IPS-18a (cell line): ENCODE data around the gene PDZK1IP1.

Source experiments
- H3K27ac ChIP-seq: one replicate; pipeline ENCODE4 v1.5.1; 2013; ENCODE audit warnings: low read length
- H3K27me3 ChIP-seq: one replicate; pipeline ENCODE4 v1.6.1; 2013; ENCODE audit warnings: mild to moderate bottlenecking, low read length; ENCODE audit not compliant: control insufficient read depth, insufficient read depth
- H3K36me3 ChIP-seq: one replicate; pipeline ENCODE4 v1.6.1; 2013; ENCODE audit warnings: low read depth, low read length; ENCODE audit not compliant: control insufficient read depth
- H3K4me1 ChIP-seq: one replicate; pipeline ENCODE4 v1.6.1; 2013; ENCODE audit warnings: low read depth, low read length; ENCODE audit not compliant: control insufficient read depth
- H3K4me3 ChIP-seq: one replicate; pipeline ENCODE4 v1.5.1; 2013; ENCODE audit warnings: low read length
- H3K9ac ChIP-seq: one replicate; pipeline ENCODE4 v1.6.1; 2013; ENCODE audit warnings: mild to moderate bottlenecking, low read length, moderate library complexity
- H3K9me3 ChIP-seq: one replicate; pipeline ENCODE4 v1.6.1; 2013; ENCODE audit warnings: low read depth, low read length; ENCODE audit not compliant: control insufficient read depth

The PDZK1IP1 gene

DNA sequence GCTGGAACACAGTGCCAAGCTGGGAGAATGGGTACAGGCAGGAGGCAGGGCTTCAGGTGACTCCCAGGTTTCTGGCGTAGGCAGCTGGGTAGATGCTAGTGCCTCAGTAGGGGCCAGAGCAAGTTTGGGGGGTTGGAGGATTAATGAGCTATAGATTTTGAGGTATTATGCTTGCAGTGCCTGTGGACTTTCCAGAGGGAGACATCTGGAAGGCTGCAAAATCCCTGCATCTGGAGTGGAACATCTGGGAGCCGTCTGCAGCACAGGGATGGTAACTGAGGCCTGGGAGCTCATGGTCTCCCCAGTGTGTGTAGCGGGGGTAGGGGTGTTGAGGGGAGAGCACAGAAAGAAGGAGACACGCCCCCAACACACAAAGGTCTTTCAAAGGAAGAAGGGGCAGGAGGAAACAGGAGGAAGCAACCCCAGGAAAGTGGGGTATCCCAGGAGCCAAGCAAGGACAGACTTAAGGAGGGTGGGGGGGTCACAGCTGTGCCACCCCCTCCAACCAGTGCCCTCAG, 2.2 kb upstream of the PDZK1IP1 start:
- peaks cover 10% of the 10 kb centered on the region for H3K4me1 ChIP-seq
- H3K27me3 ChIP-seq: peaks cover 17% of the 10 kb centered on the region
- H3K27ac ChIP-seq: no peak overlapping the region
- H3K9ac ChIP-seq: no peak overlapping the region
- no peak overlapping the region for H3K4me3 ChIP-seq
- H3K9me3 ChIP-seq: no peaks in the 10 kb centered on the region
- no peaks in the 10 kb centered on the region for H3K36me3 ChIP-seq

DNA sequence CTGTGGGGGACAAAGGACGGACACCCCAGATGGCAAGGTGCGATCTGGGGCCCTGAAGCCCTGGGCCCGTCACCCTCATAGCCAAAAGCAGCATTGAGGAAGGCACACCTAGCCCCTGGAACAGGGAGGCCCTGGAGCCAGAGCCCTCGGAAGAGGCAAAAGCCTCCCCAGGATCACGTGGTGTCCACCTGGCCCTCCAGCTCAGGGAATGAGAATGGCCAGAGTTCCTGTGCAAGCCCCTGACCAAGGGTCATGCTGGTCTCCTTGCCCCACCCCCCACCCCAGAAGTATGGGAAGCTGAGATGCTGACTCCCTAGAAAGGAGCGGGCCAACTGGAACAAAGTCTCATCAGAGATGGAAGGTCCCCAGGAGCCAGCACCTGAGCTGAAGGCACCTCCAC, 1.0 kb upstream of the PDZK1IP1 start:
- Histone ChIP-seq H3K36me3 (no peaks in the 10 kb centered on the region), H3K27ac (no peak overlapping the region), H3K4me1 (peaks cover 10% of the 10 kb centered on the region), H3K9me3 (no peaks in the 10 kb centered on the region), H3K4me3 (no peak overlapping the region), H3K27me3 (peaks cover 17% of the 10 kb centered on the region), H3K9ac (no peak overlapping the region)

DNA sequence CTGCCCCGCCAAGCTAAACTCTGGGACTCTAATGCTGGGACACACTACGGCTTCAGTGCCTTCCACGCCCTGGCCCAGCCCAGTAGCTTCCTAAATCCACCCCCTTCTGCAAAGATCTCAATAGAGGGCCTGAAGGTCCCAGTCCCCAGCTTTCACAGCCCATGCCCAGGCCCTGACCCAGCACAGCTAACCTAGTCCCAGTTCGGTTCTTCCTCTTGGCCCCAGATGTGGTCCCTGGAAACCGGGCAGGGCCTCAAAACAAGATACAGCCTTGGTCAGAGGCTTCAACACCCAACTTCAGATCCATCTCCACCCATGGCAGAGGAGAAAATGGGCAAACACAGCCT, 646 bp upstream of the PDZK1IP1 start:
- Histone ChIP-seq H3K9ac (no peak overlapping the region), H3K4me3 (no peak overlapping the region), H3K9me3 (no peaks in the 10 kb centered on the region), H3K27ac (no peak overlapping the region), H3K4me1 (peaks cover 10% of the 10 kb centered on the region), H3K36me3 (no peaks in the 10 kb centered on the region), H3K27me3 (peaks cover 17% of the 10 kb centered on the region)

DNA sequence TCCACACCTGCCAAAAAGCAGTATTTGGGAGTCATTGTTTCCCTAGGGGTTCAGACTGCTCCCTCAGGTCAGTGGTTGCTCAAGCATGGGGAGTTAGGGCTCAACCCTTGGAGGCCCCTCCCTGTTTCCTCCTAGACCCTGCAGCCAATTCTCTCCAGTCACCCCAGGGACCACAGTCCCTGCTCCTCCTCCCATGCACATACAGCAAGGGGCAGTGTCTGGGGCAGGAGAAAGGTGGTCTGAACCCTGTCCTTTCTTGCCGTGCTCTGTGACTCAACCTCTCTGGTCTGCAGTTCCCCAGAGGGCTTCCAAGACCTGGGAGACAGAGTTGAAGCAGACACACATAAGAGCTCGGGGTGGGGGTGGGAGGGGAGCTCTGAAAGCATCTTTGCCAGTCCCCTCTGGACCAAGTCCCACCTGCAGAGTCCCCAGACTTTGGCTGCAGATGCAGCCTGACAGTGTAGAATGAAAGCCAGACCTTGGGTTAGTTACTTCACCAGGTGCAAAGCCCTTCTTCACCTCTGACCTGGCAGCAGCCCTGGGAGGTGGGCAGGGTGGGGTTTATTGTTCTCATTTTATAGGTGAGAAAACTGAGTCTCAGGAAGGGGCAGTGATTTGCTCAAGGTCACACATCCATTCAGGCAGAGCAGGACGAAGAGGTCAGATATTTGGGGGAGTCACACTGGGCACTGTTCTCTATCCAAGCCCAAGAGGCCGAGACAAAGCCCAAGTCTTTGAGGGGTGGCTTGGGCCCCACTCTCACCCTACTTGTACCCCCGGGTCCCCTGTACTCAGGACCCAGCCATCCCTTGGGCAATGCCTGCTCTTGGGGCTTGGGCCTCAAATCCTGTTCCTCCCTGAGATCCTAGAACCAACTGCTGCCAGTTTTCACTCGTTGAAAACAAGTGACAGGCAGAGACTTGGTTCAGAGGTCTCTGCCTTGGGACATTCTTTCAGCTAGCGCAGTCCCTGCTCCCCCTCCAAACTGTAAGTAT, 748 bp downstream of the PDZK1IP1 start:
- H3K27me3 ChIP-seq: peaks cover 5% of the 10 kb centered on the region
- no peak overlapping the region for H3K27ac ChIP-seq
- H3K36me3 ChIP-seq: no peaks in the 10 kb centered on the region
- peaks cover 10% of the 10 kb centered on the region for H3K4me1 ChIP-seq
- no peaks in the 10 kb centered on the region for H3K9me3 ChIP-seq
- H3K4me3 ChIP-seq: no peak overlapping the region
- no peak overlapping the region for H3K9ac ChIP-seq

DNA sequence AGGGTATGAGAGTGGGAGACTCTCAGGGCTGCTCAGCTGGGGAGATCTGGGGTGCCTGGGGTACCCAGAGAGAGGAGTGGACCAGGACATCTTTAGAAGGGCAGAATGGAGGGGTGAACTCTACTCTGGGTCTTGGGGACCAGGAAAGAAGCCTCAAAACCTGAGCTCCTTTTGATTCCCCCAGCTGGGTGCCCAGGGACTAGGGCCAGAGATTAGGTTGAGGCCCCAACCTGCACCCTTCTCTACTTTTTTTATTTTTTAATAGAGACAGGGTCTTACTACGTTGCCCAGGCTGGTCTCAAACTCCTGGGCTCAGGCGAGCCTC, 1.9 kb downstream of the PDZK1IP1 start:
- no peak overlapping the region for H3K4me3 ChIP-seq
- no peaks in the 10 kb centered on the region for H3K9me3 ChIP-seq
- H3K9ac ChIP-seq: no peak overlapping the region
- H3K4me1 ChIP-seq: peaks cover 10% of the 10 kb centered on the region
- no peaks in the 10 kb centered on the region for H3K27me3 ChIP-seq
- H3K27ac ChIP-seq: no peak overlapping the region
- no peaks in the 10 kb centered on the region for H3K36me3 ChIP-seq

DNA sequence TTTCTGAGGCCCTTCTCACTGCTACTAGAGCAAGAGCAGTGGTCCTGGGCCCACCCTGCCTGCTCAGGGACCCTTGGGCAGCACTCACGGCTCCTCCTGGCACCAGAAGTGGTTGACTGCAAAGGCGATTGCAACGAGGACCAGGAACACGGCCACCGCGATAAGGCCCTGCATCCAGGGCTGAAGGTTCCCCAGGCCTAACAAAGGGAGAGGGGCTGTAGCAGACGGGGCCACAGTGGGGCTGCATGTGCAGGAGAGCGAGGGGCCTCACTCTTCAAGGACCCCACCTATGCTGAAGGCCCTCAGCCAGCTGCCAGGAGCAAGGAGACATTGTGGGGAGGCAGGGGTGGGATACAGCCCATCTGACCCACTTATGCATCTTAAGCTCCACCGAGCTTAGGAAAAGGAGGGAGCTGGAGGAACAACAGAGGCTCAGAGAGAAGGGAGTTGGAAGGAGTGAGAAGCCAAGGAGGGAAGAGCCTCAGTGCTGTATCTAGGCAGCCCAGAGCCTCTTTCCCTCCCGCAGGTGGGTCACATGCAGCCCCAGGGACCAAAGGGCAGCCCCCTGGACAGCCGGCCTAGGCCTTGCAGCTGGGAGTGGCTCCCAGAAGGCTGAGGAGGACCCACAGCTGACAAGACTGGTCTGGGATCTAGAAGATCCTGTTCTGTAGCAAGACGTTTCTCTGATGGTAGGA, 2.5 kb downstream of the PDZK1IP1 start:
- Histone ChIP-seq H3K4me3 (no peak overlapping the region), H3K27me3 (no peaks in the 10 kb centered on the region), H3K9ac (no peak overlapping the region), H3K4me1 (peaks cover 5% of the 10 kb centered on the region), H3K36me3 (no peaks in the 10 kb centered on the region), H3K9me3 (no peaks in the 10 kb centered on the region), H3K27ac (no peak overlapping the region)

DNA sequence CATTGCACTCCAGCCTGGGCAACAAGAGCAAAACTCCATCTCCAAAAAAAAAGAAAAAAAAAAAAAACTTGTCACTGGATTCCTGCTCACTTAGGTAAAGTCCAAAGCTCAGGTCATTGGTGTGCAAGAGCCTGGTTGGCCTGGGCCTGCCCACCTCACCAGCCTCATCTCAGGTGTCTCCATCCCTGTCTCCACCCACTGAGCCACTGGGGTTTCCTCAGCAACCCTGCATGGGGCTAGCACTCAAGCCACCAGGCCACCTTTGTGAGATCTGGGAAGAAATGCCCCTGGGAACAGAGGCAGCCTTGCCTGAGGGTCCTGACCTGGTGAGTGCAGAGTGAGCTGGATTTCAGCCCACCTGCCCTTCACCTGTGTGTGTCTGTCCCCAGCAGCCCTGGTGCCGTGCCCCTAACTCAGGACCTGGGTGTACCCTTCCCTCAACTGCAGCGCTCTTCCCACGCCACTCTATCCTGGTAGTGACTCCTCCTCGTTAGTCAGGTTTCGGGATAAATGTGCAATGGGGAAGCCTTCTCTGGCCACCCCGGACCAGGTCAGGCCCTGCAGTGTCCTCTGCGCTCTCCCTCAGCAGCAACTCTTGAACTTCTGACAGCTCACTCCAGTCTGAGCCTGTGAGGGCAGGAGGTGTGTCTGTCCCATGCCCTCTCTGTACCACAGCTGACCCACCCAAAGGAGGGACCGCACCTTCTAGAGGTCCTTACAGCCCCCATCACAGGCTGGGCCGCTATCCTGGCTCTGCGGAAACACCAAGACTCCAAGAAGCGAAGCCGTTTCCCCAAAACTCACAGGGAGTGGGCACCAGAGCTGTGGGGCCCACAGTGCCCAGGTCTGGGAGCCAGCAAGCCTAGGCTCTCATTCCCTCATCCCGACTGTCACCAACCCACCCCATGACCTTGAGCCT, 3.3 kb downstream of the PDZK1IP1 start:
- no peak overlapping the region for H3K9ac ChIP-seq
- no peaks in the 10 kb centered on the region for H3K4me1 ChIP-seq
- no peak overlapping the region for H3K4me3 ChIP-seq
- no peaks in the 10 kb centered on the region for H3K9me3 ChIP-seq
- no peak overlapping the region for H3K27ac ChIP-seq
- no peaks in the 10 kb centered on the region for H3K36me3 ChIP-seq
- no peaks in the 10 kb centered on the region for H3K27me3 ChIP-seq

DNA sequence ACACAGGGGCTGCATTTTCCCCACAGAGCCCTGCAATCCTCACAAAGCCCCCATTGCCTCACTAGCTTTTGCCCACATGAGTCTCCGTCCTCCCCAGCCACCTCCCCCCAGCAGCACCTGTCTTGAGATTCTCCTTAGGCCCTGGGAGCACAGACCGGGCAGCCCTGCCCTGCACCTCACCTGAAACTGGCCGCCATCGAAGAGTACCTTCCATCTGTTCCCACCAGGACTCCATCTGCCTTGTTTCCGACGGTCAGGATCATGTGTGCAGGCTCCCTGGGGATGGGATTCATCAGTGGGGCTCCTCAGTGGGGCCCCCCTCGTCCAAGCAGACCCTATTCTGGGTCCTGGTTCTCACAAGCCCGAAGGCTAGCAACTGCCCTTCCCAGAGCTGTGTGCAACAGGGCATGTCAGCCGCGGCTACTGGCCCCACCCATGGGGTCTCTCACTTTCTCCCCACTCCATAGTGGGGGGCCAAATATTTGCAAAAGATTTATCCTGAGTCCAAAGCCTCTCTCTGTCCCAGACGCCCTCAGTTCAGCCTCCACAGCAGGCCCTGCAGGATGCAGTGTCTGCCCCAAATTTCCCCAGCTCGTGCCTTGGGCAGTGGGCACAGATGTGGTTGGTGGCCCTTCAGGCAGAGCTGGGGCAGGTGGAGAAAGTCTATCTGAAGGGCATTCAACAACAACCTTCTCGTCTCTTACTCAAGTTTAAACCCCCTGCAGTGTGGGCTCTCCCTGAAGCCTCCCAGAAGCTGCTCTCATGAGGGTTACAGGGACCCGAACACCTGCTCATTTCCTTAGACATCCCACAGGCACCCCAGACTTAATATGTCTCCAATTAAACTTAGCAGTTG, 4.8 kb downstream of the PDZK1IP1 start:
- Histone ChIP-seq H3K9me3 (no peaks in the 10 kb centered on the region), H3K27me3 (peaks cover 8% of the 10 kb centered on the region), H3K4me3 (no peak overlapping the region), H3K4me1 (no peaks in the 10 kb centered on the region), H3K27ac (no peak overlapping the region), H3K36me3 (no peaks in the 10 kb centered on the region), H3K9ac (no peak overlapping the region)

DNA sequence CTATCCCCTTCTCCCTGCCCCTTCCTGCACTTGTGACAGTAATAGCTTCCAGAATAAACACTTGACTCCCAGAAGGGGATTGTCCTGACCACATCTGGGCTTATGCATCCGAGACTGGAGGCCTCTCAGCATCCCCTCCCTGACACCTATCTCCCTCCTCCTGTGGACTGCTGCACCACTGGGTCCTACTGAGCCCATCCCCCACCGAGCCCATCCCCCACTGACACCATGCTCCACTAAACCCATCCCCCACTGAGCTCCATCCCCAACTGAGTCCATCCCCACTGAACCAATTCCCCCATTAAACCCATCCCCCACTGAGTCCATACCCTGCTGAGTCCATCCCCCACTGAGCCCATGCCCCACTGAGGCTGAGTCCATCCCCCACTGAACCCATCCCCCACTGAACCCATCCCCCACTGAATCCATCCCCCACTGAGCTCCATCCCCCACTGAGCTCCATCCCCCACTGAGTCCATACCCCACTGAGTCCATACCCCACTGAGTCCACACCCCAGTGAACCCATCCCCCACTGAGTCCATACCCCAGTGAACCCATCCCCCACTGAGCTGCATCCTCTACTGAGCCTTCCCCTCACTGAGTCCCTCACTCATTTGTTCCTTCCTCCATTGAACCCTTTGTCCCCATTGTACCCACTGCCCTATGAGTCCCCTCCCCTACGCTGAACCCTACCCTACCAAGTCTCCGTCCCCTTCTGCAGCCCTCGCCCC, 5.6 kb downstream of the PDZK1IP1 start:
- H3K4me3 ChIP-seq: no peak overlapping the region
- H3K36me3 ChIP-seq: no peaks in the 10 kb centered on the region
- H3K27ac ChIP-seq: no peak overlapping the region
- no peak overlapping the region for H3K9ac ChIP-seq
- H3K9me3 ChIP-seq: no peaks in the 10 kb centered on the region
- H3K27me3 ChIP-seq: peaks cover 16% of the 10 kb centered on the region
- H3K4me1 ChIP-seq: no peaks in the 10 kb centered on the region

DNA sequence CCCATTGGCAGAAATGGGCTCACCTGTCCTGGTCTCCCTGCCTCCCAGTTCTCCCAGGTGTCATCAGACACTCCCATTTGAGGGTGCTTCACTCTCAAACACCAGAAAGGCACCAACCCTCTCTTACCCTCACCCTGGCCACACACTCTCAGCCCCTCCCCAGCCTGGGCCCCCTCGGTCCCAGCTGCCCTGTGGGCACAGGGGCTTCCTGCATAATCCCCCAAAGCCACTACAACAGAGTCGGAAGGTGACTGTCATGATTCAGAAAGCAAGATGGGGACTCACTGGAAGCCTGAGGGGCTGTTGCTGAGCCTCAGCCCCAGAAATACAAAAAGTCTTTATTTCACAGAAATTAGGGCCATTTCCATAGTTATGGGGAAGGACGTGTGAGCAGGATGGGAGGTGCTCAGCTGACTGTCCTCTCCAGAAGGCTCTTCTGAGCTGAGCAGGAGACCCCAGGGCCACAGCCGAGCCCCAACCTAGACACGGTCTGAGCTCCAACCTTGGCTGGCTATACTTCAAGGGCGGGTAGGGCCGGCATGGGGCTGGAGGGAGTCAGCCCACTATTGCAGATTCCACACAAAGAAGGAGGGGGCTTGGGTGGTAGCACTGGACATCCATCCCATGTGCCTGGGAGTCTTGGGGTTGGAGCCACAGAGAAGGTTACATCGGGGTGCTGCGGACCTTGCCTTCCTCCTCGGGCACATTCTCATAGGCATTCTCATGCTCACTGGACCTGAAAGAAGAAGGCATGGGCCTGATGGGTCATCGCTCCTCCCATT, 6.3 kb downstream of the PDZK1IP1 start:
- H3K9ac ChIP-seq: no peak overlapping the region
- no peak overlapping the region for H3K27ac ChIP-seq

More for the DNA sequence above, 6.3 kb downstream of the PDZK1IP1 start:
- no peaks in the 10 kb centered on the region for H3K9me3 ChIP-seq
- H3K36me3 ChIP-seq: no peaks in the 10 kb centered on the region
- H3K27me3 ChIP-seq: peaks cover 16% of the 10 kb centered on the region
- H3K4me1 ChIP-seq: peaks cover 4% of the 10 kb centered on the region
- no peak overlapping the region for H3K4me3 ChIP-seq
